Type B pancreatic cell (in vitro differentiated cells): Measurements from ENCODE around the gene ATG4B. TPM values are rescaled to one million over a fixed set of nuclear protein-coding genes. Genes with fewer than 3 reads are reported as not detected.

Source experiments
- DNase-seq: peaks from one replicate; pipeline ENCODE4 v3.0.0; 2021; ENCODE audit warnings: mixed read lengths; ENCODE audit not compliant: unreplicated experiment; ENCODE audit errors: extremely low spot score
- H3K27ac Mint-ChIP-seq: 2 replicates; pipeline ENCODE4 v1.8.0; 2021; ENCODE audit warnings: mild to moderate bottlenecking, mixed read lengths
- H3K27me3 Mint-ChIP-seq: 2 replicates; pipeline ENCODE4 v1.8.0; 2021; ENCODE audit warnings: mixed read lengths
- H3K36me3 Mint-ChIP-seq: 2 replicates; pipeline ENCODE4 v1.8.0; 2021; ENCODE audit warnings: mixed read lengths
- H3K4me1 Mint-ChIP-seq: one replicate; pipeline ENCODE4 v1.8.0; 2021; ENCODE audit warnings: mixed read lengths; ENCODE audit not compliant: unreplicated experiment
- H3K4me3 Mint-ChIP-seq: 2 replicates; pipeline ENCODE4 v1.8.0; 2021; ENCODE audit warnings: mild to moderate bottlenecking, mixed read lengths
- H3K9me3 Mint-ChIP-seq: 2 replicates; pipeline ENCODE4 v1.8.0; 2021; ENCODE audit warnings: mixed read lengths
- CTCF ChIP-seq: fragments of 200-600 bp; sonication (generic); conservative IDR thresholded peaks from 2 replicates; pipeline ENCODE4 v1.5.0; 2021; ENCODE audit warnings: antibody characterized with exemption, mild to moderate bottlenecking
- total RNA-seq: library from RNA; stranded (reverse); gene quantifications from 2 replicates; pipeline ENCODE4 v1.2.1, GENCODE V29; 2021; ENCODE audit warnings: low replicate concordance

Gene ATG4B
- total RNA-seq, 1 donor from 2014 or later, result 112 TPM

- Mint-ChIP-seq H3K9me3 (no peaks in the 10 kb centered on the region), H3K4me3 (no peak overlapping the region), H3K36me3 (peaks cover 4% of the 10 kb centered on the region), H3K4me1 (peaks cover 2% of the 10 kb centered on the region), H3K27me3 (no peaks in the 10 kb centered on the region), H3K27ac (no peak overlapping the region)
- TF ChIP-seq CTCF, result no peak
- no peak for DNase-seq
Measured at GRCh38 chr2:241692448-241692847, 55.0 kb downstream of the ATG4B start.

GRCh38 chr2:241695651-241696050, 58.2 kb downstream of the ATG4B start:
- Mint-ChIP-seq H3K4me3 (no peak overlapping the region), H3K9me3 (no peaks in the 10 kb centered on the region), H3K27ac (no peak overlapping the region), H3K36me3 (peaks cover 4% of the 10 kb centered on the region), H3K4me1 (peaks cover 8% of the 10 kb centered on the region), H3K27me3 (no peaks in the 10 kb centered on the region)
- DNase-seq, result no peak
- no peak for TF ChIP-seq CTCF

- Mint-ChIP-seq H3K27me3 (no peaks in the 10 kb centered on the region), H3K36me3 (peaks cover 9% of the 10 kb centered on the region), H3K4me1 (peaks cover 12% of the 10 kb centered on the region), H3K9me3 (peaks cover 6% of the 10 kb centered on the region), H3K27ac (peak overlapping the region; percentile 96), H3K4me3 (peak overlapping the region; percentile 94)
- no peak for DNase-seq
- TF ChIP-seq CTCF, result peak; percentile 60
Measured at GRCh38 chr2:241701149-241701398, 63.6 kb downstream of the ATG4B start.

GRCh38 chr2:241701399-241702154, 64.1 kb downstream of the ATG4B start, which contains the start of gene ING5:
Gene ING5, plus strand, starts transcription at chr2:241702039. Its CDS starts 27 bp downstream, at chr2:241702066.
- Mint-ChIP-seq H3K27me3 (no peaks in the 10 kb centered on the region), H3K36me3 (peaks cover 14% of the 10 kb centered on the region), H3K4me3 (peak within 1 kb of the TSS; percentile 94), H3K9me3 (peaks cover 6% of the 10 kb centered on the region), H3K27ac (peak within 1 kb of the TSS; percentile 96), H3K4me1 (peaks cover 12% of the 10 kb centered on the region)
- DNase-seq, result peak; percentile 99
- no peak for TF ChIP-seq CTCF

GRCh38 chr2:241702155-241703031, 64.9 kb downstream of the ATG4B start:
- TF ChIP-seq CTCF, result peak; percentile 68
- Mint-ChIP-seq H3K9me3 (peaks cover 6% of the 10 kb centered on the region), H3K36me3 (peaks cover 19% of the 10 kb centered on the region), H3K27me3 (no peaks in the 10 kb centered on the region), H3K4me3 (peak overlapping the region; percentile 91), H3K27ac (peak overlapping the region; percentile 88), H3K4me1 (peaks cover 11% of the 10 kb centered on the region)
- peak; percentile 94 for DNase-seq
